GM12892 (cell line): ENCODE measurements around the gene ARL8A.

Experiments
- POLR2AphosphoS5 ChIP-seq: IDR thresholded peaks from 2 replicates; pipeline ENCODE4 v1.6.1; 2011; ENCODE audit warnings: low read depth, low read length, control low read depth
- TAF1 ChIP-seq: IDR thresholded peaks from 2 replicates; pipeline ENCODE4 v1.6.1; 2011; ENCODE audit warnings: low read depth, mild to moderate bottlenecking, control low read depth, low read length, borderline replicate concordance

DNA sequence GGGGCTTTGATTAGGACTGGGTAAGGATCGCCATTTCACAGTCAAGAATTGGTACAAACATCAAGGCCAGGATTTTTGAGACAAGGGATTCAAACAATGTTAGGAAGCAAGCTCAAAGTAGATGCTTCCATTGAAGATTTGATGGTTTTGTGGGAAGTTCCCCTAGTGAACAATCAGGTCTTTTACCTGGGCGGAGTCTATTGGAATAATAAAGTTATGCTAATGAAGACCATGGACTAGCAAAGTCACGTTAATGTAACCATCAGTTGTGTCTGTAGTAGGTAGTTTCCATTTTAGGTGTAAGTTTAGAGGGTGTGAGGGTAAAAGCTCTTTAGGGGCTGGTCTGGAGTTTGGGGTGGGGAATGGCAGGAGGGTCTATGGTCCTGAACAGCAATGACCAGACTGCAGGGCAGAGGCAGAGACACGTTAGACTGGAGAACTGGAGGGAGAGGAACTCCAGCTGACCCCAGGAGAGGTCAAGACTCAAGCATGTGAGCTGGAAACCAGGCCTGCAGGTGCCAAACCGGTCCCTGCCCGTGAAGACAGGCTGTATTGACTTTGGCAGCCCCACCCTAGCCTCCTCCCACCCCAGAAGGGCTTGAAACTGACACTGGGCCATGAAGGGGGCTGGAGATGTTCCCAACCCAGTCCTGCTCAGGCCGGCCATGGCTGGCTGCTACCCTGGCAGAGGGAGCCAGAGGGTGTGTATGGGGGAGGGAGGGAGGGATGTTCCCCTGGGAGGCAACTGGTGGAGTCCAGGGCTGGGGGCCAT, 57.8 kb downstream of the ARL8A start:
- TF ChIP-seq POLR2AphosphoS5 (no peak), TAF1 (no peak)
